SU-DHL-6 (cell line): ENCODE results near the gene ZNF592.

Experiments used
- EZH2phosphoT487 ChIP-seq: fragments of 200-600 bp; sonication (generic), shearing (Covaris generic); conservative IDR thresholded peaks from 2 replicates; pipeline ENCODE4 v1.6.1; 2018; ENCODE audit warnings: mild to moderate bottlenecking, antibody characterized with exemption, low read length, moderate library complexity, mixed read lengths
- TF ChIP-seq, protein P1 (sequence below): fragments of 200-600 bp; sonication (generic); IDR thresholded peaks from one replicate; pipeline ENCODE4 v1.5.1; 2017; ENCODE audit warnings: antibody characterized with exemption, mild to moderate bottlenecking, low read length, moderate library complexity; ENCODE audit not compliant: insufficient read depth, poor library complexity, severe bottlenecking

DNA sequence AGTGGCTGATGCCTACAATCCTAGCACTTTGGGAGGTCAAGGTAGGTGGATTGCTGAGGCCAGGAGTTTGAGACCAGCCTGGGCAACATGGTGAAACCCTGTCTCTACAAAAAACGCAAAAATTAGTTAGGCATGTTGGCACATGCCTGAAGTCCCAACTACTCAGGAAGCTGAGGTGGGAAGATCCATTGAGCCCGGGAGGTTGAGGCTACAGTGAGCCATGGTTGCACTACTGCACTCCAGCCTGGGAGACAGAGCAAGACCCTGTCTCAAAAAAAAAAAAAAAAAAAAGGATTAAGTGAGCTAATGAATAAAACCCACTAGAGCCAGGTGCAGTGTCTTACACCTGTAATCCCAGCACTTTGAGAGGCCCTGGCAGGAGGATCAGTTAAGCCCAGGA is 25.8 kb upstream of the ZNF592 start:
- TF ChIP-seq, protein P1, sequence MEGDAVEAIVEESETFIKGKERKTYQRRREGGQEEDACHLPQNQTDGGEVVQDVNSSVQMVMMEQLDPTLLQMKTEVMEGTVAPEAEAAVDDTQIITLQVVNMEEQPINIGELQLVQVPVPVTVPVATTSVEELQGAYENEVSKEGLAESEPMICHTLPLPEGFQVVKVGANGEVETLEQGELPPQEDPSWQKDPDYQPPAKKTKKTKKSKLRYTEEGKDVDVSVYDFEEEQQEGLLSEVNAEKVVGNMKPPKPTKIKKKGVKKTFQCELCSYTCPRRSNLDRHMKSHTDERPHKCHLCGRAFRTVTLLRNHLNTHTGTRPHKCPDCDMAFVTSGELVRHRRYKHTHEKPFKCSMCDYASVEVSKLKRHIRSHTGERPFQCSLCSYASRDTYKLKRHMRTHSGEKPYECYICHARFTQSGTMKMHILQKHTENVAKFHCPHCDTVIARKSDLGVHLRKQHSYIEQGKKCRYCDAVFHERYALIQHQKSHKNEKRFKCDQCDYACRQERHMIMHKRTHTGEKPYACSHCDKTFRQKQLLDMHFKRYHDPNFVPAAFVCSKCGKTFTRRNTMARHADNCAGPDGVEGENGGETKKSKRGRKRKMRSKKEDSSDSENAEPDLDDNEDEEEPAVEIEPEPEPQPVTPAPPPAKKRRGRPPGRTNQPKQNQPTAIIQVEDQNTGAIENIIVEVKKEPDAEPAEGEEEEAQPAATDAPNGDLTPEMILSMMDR, result no peak
- TF ChIP-seq EZH2phosphoT487, result no peak
